GM12878 (cell line): ENCODE data around the gene EEF2K. TPM values are rescaled to one million over a fixed set of nuclear protein-coding genes. Genes with fewer than 3 reads are reported as not detected.

Experiments
- FOXM1 ChIP-seq: IDR thresholded peaks from 2 replicates; pipeline ENCODE4 v1.6.1; 2012; ENCODE audit warnings: low read depth, mild to moderate bottlenecking, inconsistent platforms, low read length, moderate library complexity
- NR2C1 ChIP-seq: fragments of 450-650 bp; IDR thresholded peaks from 2 replicates; pipeline ENCODE4 v1.6.1; 2017; ENCODE audit warnings: antibody characterized with exemption, mild to moderate bottlenecking, moderate library complexity
- polyA plus RNA-seq, 11 experiments: library from polyadenylated mRNA; depleted of rRNA in 4 of 11; unstranded in 6 of 11; stranded (reverse) in 5 of 11; fragments of >200 nt; fragmentation: Nextera tagmentation in 4 of 11; fragmentation: Illumina TruSeq in 1 of 11; extraction: Ambion mirVana in 4 of 11; extraction: Trizol in 1 of 11; gene quantifications; 1 replicate in 1 of 11; 2 replicates in 10 of 11; pipeline versions ENCODE4 v1.2.1 to v1.2.3, GENCODE V29; 2011 to 2016; ENCODE audit warnings: inconsistent platforms in 2 of 11, missing spikeins in 2 of 11, low read depth in 1 of 11
- total RNA-seq, 4 experiments: library from RNA; depleted of rRNA in 3 of 4; stranded (reverse); fragments of >200 nt in 3 of 4; fragmentation: Illumina TruSeq in 1 of 4; extraction: Trizol in 1 of 4; gene quantifications; 2 replicates each; pipeline versions ENCODE4 v1.2.1 to v1.2.3, GENCODE V29; 2013 to 2021
- TF ChIP-seq, protein P1 (sequence below): fragments of 450-650 bp; IDR thresholded peaks from 2 replicates; pipeline ENCODE4 v1.6.1; 2017; ENCODE audit warnings: mild to moderate bottlenecking, moderate library complexity

EEF2K gene
- total and polyA plus RNA-seq, 10 of the 15 experiments (the other 5 are each of a cell fraction or from before 2014, with no cell fraction given): 2.0 to 29.6 (median 12.2) TPM

DNA sequence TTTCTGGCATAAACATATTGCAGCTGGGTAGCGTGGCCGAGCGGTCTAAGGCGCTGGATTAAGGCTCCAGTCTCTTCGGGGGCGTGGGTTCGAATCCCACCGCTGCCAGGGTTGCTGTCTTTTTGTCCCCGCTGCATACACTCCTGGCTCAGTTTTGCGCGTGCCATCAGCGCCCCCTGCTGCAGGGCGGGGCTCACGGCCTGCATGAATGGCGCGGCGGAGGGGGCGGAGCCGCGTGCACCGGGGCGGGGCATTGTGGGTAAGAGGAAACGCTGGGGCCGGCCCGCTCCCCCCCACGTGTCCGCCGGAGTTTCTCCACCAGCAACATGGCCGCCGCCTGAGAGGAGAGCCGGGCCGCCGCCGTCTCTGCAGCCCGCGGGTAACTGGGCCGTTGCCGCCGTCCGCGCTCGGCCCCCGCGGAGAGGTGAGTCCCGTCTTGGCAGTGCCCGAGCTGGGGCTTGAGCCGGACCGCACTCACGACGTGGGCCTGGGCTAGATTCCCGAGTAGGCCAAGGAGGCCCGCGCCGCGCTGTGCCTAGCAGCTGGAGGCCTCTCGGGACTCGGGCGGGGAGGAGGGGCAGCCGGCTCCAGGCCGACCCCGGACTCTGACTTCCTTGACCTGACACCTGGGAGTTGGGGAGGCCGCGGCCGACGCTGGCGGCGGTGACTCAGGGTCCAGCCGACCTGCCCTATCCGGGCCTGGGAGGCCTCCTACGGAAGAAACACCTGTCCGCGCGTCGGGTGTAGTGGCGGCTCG is 91.2 kb downstream of the EEF2K start, which contains the start of gene POLR3E (continued):
- TF ChIP-seq, protein P1, sequence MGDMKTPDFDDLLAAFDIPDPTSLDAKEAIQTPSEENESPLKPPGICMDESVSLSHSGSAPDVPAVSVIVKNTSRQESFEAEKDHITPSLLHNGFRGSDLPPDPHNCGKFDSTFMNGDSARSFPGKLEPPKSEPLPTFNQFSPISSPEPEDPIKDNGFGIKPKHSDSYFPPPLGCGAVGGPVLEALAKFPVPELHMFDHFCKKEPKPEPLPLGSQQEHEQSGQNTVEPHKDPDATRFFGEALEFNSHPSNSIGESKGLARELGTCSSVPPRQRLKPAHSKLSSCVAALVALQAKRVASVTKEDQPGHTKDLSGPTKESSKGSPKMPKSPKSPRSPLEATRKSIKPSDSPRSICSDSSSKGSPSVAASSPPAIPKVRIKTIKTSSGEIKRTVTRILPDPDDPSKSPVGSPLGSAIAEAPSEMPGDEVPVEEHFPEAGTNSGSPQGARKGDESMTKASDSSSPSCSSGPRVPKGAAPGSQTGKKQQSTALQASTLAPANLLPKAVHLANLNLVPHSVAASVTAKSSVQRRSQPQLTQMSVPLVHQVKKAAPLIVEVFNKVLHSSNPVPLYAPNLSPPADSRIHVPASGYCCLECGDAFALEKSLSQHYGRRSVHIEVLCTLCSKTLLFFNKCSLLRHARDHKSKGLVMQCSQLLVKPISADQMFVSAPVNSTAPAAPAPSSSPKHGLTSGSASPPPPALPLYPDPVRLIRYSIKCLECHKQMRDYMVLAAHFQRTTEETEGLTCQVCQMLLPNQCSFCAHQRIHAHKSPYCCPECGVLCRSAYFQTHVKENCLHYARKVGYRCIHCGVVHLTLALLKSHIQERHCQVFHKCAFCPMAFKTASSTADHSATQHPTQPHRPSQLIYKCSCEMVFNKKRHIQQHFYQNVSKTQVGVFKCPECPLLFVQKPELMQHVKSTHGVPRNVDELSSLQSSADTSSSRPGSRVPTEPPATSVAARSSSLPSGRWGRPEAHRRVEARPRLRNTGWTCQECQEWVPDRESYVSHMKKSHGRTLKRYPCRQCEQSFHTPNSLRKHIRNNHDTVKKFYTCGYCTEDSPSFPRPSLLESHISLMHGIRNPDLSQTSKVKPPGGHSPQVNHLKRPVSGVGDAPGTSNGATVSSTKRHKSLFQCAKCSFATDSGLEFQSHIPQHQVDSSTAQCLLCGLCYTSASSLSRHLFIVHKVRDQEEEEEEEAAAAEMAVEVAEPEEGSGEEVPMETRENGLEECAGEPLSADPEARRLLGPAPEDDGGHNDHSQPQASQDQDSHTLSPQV: peak; percentile 82; the same call in 1 of the 2 replicates
- TF ChIP-seq NR2C1: 0 out of 2 replicates have a peak, but pooled peaks have one; percentile 22
- TF ChIP-seq FOXM1: 0 out of 2 replicates have a peak, but pooled peaks have one; percentile 47
- TF ChIP-seq, all 136 proteins: peak for 80
